Left lung (tissue), 10 donors: ENCODE data around the gene AXIN1. TPM values are rescaled to one million over a fixed set of nuclear protein-coding genes. Genes with fewer than 3 reads are reported as not detected.

Experiments
- ATAC-seq: fragments of 200-7000 bp; cut with Tn5 transposase; one replicate; pipeline ENCODE4 v1.9.1; 2020; ENCODE audit warnings: moderate library complexity
- DNase-seq, 4 donors: peaks; one replicate each; pipeline ENCODE4 v3.0.0-alpha.2; 2013 to 2020
- H3K27ac ChIP-seq, 2 donors: fragments of 200-600 bp; sonication (generic) in 1 of 2; one replicate each; pipeline versions ENCODE4 v1.5.0 to v1.8.0; 2020 to 2021
- H3K27me3 ChIP-seq, 2 donors: fragments of 200-600 bp; sonication (generic) in 1 of 2; one replicate each; pipeline versions ENCODE4 v1.5.0 to v1.8.0; 2020 to 2021
- H3K36me3 ChIP-seq, 2 donors: fragments of 200-600 bp; sonication (generic) in 1 of 2; one replicate each; pipeline versions ENCODE4 v1.5.0 to v1.8.0; 2020 to 2021
- H3K4me1 ChIP-seq, 2 donors: fragments of 200-600 bp; one replicate each; pipeline ENCODE4 v1.8.0; 2021
- H3K4me3 ChIP-seq, 2 donors: fragments of 200-600 bp; sonication (generic) in 1 of 2; one replicate each; pipeline versions ENCODE4 v1.5.0 to v1.8.0; 2020 to 2021; ENCODE audit warnings: mild to moderate bottlenecking in 1 of 2
- H3K9me3 ChIP-seq, 2 donors: fragments of 200-600 bp; sonication (generic) in 1 of 2; one replicate each; pipeline versions ENCODE4 v1.5.0 to v1.8.0; 2020 to 2021
- CTCF ChIP-seq, 2 donors: fragments of 200-600 bp; sonication (generic) in 1 of 2; IDR thresholded peaks; one replicate each; pipeline versions ENCODE4 v1.5.0 to v1.8.0; 2021; ENCODE audit warnings: antibody characterized with exemption in 2 of 2
- intact Hi-C, 2 donors: fragments of 100-400 bp; cut with DNase I; formaldehyde crosslinking; loops; one replicate each; pipeline versions ENCODE4 v1.11.2 to v1.14.2; 2022
- polyA plus RNA-seq, 6 donors: library from polyadenylated mRNA; unstranded; fragments of 120-200 nt; gene quantifications; one replicate each; pipeline ENCODE4 v1.2.1, GENCODE V29; 2013; ENCODE audit not compliant: insufficient read length in 6 of 6
- total RNA-seq, 2 donors: library from RNA; stranded (reverse); fragmentation: NEBNext Ultra II Directional; extraction: Animal tissue kit (Norgen Biotek cat#: 25700); gene quantifications; one replicate each; pipeline ENCODE4 v1.2.1, GENCODE V29; 2021
- donor health status: DM: no; HTN: yes; CAD: no.
- donor health status: DM: no; HTN: no; CAD: no.

AXIN1 gene
- total and polyA plus RNA-seq, 8 donors = 14.0 to 23.4 (median 18.0) TPM

GRCh38 chr16:373848-374615 lies 21.5 kb upstream of the AXIN1 start:
- intact Hi-C loops = no loop called here
- ATAC-seq (no peak), DNase-seq (peak in 1 of 4 donors; percentile 76)
- H3K36me3 ChIP-seq = peaks cover 0 to 69% of the 10 kb centered on the region in 2 donors
- TF ChIP-seq CTCF (IDR thresholded peaks at IDR 0.05) = no peak
- H3K4me1 ChIP-seq = peaks cover 14 to 25% of the 10 kb centered on the region in 2 donors
- H3K27me3 ChIP-seq = no peaks in the 10 kb centered on the region
- H3K9me3 ChIP-seq = no peaks in the 10 kb centered on the region
- H3K27ac ChIP-seq = no peak overlapping the region
- no peak overlapping the region for H3K4me3 ChIP-seq

GRCh38 chr16:373020-373598 lies 20.6 kb upstream of the AXIN1 start:
- no peak for DNase-seq
- H3K4me1 ChIP-seq = peaks cover 11 to 23% of the 10 kb centered on the region in 2 donors
- no peak overlapping the region for H3K4me3 ChIP-seq
- no peaks in the 10 kb centered on the region for H3K9me3 ChIP-seq
- peaks cover 0 to 79% of the 10 kb centered on the region in 2 donors for H3K36me3 ChIP-seq
- no peak for ATAC-seq
- H3K27me3 ChIP-seq = no peaks in the 10 kb centered on the region
- intact Hi-C loops = no loop called here
- no peak overlapping the region for H3K27ac ChIP-seq
- TF ChIP-seq CTCF (IDR thresholded peaks at IDR 0.05) = no peak

GRCh38 chr16:372302-372983 lies 19.9 kb upstream of the AXIN1 start:
- no peak overlapping the region for H3K27ac ChIP-seq
- peaks cover 11 to 23% of the 10 kb centered on the region in 2 donors for H3K4me1 ChIP-seq
- ATAC-seq = no peak
- no peaks in the 10 kb centered on the region for H3K27me3 ChIP-seq
- no peaks in the 10 kb centered on the region for H3K9me3 ChIP-seq
- H3K4me3 ChIP-seq = no peak overlapping the region
- no peak for TF ChIP-seq CTCF (IDR thresholded peaks at IDR 0.05)
- H3K36me3 ChIP-seq = peaks cover 0 to 81% of the 10 kb centered on the region in 2 donors
- intact Hi-C loops = no loop called here
- no peak for DNase-seq

- TF ChIP-seq CTCF (IDR thresholded peaks at IDR 0.05) = no peak
- H3K36me3 ChIP-seq = peaks cover 0 to 81% of the 10 kb centered on the region in 2 donors
- H3K4me3 ChIP-seq = no peak overlapping the region
- H3K27ac ChIP-seq = peak overlapping the region in 1 of 2 donors; percentile 75
- DNase-seq (no peak), ATAC-seq (no peak)
- H3K4me1 ChIP-seq = peaks cover 11 to 23% of the 10 kb centered on the region in 2 donors
- intact Hi-C loops = no loop called here
- no peaks in the 10 kb centered on the region for H3K9me3 ChIP-seq
- H3K27me3 ChIP-seq = no peaks in the 10 kb centered on the region
Observed at GRCh38 chr16:371515-372301, 19.2 kb upstream of the AXIN1 start.
